Natural killer cell (primary cell): ENCODE results near the gene RIPOR2. TPM values are rescaled to one million over a fixed set of nuclear protein-coding genes. Genes with fewer than 3 reads are reported as not detected.

Experiments
- ATAC-seq, 3 donors: fragments of 150-1000 bp in 2 of 3; fragments of 200-7000 bp in 1 of 3; cut with Tn5 transposase; 1 replicate in 1 of 3; 2 replicates in 2 of 3; pipeline ENCODE4 v1.10.0; 2021; ENCODE audit warnings: mild to moderate bottlenecking in 2 of 3, moderate library complexity in 2 of 3
- DNase-seq, 2 donors: peaks; one replicate each; pipeline versions ENCODE4 v3.0.0 to v3.0.0-alpha.2; 2013 to 2021; ENCODE audit warnings: mixed read lengths in 1 of 2
- H3K27ac ChIP-seq: one replicate; pipeline ENCODE4 v1.5.1; 2013; ENCODE audit warnings: mild to moderate bottlenecking, low read length
- H3K27me3 ChIP-seq: one replicate; pipeline ENCODE4 v1.6.1; 2013; ENCODE audit warnings: low read length; ENCODE audit not compliant: control insufficient read depth, insufficient read depth
- H3K36me3 ChIP-seq: one replicate; pipeline ENCODE4 v1.6.1; 2013; ENCODE audit warnings: low read length; ENCODE audit not compliant: control insufficient read depth, insufficient read depth
- H3K4me1 ChIP-seq: one replicate; pipeline ENCODE4 v1.6.1; 2013; ENCODE audit warnings: low read length; ENCODE audit not compliant: control insufficient read depth, insufficient read depth
- H3K4me3 ChIP-seq: one replicate; pipeline ENCODE4 v1.5.1; 2013; ENCODE audit warnings: low read length
- H3K9me3 ChIP-seq: one replicate; pipeline ENCODE4 v1.6.1; 2013; ENCODE audit warnings: low read length; ENCODE audit not compliant: control insufficient read depth, insufficient read depth
- H3K27ac Mint-ChIP-seq, 2 donors: one replicate each; pipeline ENCODE4 v1.8.0; 2022; ENCODE audit warnings: mild to moderate bottlenecking in 2 of 2, mixed read lengths in 2 of 2, moderate library complexity in 1 of 2
- H3K27me3 Mint-ChIP-seq, 2 donors: one replicate each; pipeline ENCODE4 v1.8.0; 2022; ENCODE audit warnings: low read depth in 2 of 2, mixed read lengths in 2 of 2
- H3K36me3 Mint-ChIP-seq: one replicate; pipeline ENCODE4 v1.8.0; 2022; ENCODE audit warnings: mixed read lengths
- H3K4me1 Mint-ChIP-seq, 2 donors: one replicate each; pipeline ENCODE4 v1.8.0; 2022; ENCODE audit warnings: mixed read lengths in 2 of 2
- H3K4me3 Mint-ChIP-seq: one replicate; pipeline ENCODE4 v1.8.0; 2022; ENCODE audit warnings: mild to moderate bottlenecking, moderate library complexity, mixed read lengths
- H3K9me3 Mint-ChIP-seq, 2 donors: one replicate each; pipeline ENCODE4 v1.8.0; 2022; ENCODE audit warnings: mixed read lengths in 2 of 2
- WGBS: methylation state at CpG from one replicate; pipeline ENCODE4 v1.1.7; 2013; ENCODE audit warnings: missing lambda C conversion rate; ENCODE audit not compliant: insufficient coverage; 5-methylcytosine and 5-hydroxymethylcytosine counted together
- intact Hi-C: fragments of 100-400 bp; cut with micrococcal nuclease; formaldehyde crosslinking; loops from one replicate; pipeline ENCODE4 v1.14.2; 2022
- total RNA-seq, 4 donors: library from RNA; stranded (reverse); fragments of 120-200 nt in 1 of 4; gene quantifications; one replicate each; pipeline versions ENCODE4 v1.2.3 to v1.2.4, GENCODE V29; 2013 to 2022
- TF ChIP-seq, protein P1 (sequence below): fragments of 200-600 bp; IDR thresholded peaks from one replicate; pipeline ENCODE4 v1.8.0; 2022; ENCODE audit warnings: antibody characterized with exemption

The RIPOR2 gene
- total RNA-seq, 3 donors from 2014 or later (not counting 1 experiment from before 2014, with no cell fraction given): 234 to 312 (median 299) TPM

DNA sequence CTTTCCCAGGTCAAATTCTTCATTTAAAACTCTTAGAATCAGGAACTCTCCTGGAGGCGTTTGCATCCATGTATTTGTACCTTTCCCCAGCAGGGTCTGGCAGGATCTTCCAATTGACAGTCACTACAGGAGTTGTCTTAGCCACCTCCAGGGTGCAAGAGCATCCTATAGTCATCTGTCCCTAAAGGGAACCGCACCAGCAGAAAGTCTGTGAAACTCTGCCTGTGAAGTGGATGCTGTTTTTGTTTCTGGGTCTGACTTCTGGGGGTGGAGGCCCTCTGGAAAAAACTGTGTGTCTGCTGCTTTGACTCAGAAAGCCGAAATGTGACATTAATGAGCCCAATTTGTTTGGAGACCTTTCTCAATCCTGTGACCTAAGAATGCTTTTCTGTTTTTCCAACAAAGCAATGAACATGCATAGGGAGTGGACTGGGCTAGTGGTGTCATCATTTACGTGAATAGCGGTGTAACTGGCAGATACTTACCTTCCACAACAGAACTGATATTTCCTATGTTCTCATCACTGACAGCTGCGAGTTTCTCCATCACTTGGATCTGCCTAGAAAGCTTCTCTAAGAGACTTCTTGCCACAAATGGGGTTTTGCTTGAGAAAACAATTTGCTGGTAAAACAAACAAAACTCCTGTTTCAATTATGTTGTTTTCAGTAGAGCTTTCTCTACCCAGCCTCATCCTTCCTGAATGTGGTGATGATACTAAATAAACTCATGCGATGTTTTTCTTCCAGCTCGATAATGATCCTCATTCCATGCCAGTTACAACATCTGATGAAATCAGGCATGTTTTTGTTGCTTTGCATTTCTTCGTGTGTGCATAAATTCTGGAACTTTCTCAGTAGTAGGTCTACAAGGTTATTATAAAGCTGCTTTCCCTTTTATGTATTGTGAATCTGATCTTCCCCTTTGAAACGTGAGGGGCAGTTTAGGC is 103.7 kb downstream of the RIPOR2 start:
- no peak overlapping the region for H3K4me3 Mint-ChIP-seq
- ATAC-seq: no peak
- TF ChIP-seq, protein P1, sequence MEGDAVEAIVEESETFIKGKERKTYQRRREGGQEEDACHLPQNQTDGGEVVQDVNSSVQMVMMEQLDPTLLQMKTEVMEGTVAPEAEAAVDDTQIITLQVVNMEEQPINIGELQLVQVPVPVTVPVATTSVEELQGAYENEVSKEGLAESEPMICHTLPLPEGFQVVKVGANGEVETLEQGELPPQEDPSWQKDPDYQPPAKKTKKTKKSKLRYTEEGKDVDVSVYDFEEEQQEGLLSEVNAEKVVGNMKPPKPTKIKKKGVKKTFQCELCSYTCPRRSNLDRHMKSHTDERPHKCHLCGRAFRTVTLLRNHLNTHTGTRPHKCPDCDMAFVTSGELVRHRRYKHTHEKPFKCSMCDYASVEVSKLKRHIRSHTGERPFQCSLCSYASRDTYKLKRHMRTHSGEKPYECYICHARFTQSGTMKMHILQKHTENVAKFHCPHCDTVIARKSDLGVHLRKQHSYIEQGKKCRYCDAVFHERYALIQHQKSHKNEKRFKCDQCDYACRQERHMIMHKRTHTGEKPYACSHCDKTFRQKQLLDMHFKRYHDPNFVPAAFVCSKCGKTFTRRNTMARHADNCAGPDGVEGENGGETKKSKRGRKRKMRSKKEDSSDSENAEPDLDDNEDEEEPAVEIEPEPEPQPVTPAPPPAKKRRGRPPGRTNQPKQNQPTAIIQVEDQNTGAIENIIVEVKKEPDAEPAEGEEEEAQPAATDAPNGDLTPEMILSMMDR: no peak
- no peak overlapping the region for H3K4me3 ChIP-seq
- intact Hi-C loops: no loop called here
- peak overlapping the region; percentile 84 to 87 for H3K27ac Mint-ChIP-seq
- H3K9me3 ChIP-seq: no peaks in the 10 kb centered on the region
- WGBS: 95% methylated on average over 10 of the region's 10 CpGs
- no peaks in the 10 kb centered on the region for H3K4me1 ChIP-seq
- no peak overlapping the region for H3K27ac ChIP-seq
- peaks cover 34 to 52% of the 10 kb centered on the region in 2 donors for H3K4me1 Mint-ChIP-seq
- peaks cover 88% of the 10 kb centered on the region for H3K36me3 ChIP-seq
- H3K27me3 Mint-ChIP-seq: no peaks in the 10 kb centered on the region
- no peak for DNase-seq
- no peaks in the 10 kb centered on the region for H3K9me3 Mint-ChIP-seq
- peaks cover 47% of the 10 kb centered on the region for H3K36me3 Mint-ChIP-seq
- H3K27me3 ChIP-seq: no peaks in the 10 kb centered on the region

DNA sequence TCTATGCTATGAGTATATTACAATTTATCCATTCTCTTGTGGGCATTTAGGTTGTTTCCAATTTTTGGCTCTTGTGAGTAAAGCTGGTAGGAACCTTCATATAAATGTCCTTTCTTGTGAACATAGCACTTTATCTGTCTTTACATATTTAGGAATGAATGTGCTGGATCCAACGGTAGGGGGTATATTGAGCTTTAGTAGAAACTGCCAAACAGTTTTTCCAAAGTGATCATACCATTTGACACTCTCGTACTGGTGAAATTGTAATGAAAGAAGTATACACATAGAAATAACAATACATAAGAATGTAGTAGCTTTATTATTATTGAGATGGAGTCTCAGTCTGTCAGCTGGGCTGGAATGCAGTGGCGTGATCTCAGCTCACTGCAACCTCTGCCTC is 106.1 kb downstream of the RIPOR2 start:
- Mint-ChIP-seq H3K27ac (peak overlapping the region in 1 of 2 donors; percentile 49), H3K9me3 (no peaks in the 10 kb centered on the region), H3K36me3 (peaks cover 40% of the 10 kb centered on the region), H3K4me1 (peaks cover 31 to 38% of the 10 kb centered on the region in 2 donors), H3K4me3 (no peak overlapping the region), H3K27me3 (no peaks in the 10 kb centered on the region)
- Histone ChIP-seq H3K9me3 (no peaks in the 10 kb centered on the region), H3K4me3 (no peak overlapping the region), H3K4me1 (no peaks in the 10 kb centered on the region), H3K27ac (no peak overlapping the region), H3K36me3 (peaks cover 97% of the 10 kb centered on the region), H3K27me3 (no peaks in the 10 kb centered on the region)
- DNase-seq (no peak), ATAC-seq (no peak)
- WGBS: 100% methylated on average over 1 of the region's 3 CpGs
- TF ChIP-seq, protein P1: no peak
- intact Hi-C loops: no loop called here

DNA sequence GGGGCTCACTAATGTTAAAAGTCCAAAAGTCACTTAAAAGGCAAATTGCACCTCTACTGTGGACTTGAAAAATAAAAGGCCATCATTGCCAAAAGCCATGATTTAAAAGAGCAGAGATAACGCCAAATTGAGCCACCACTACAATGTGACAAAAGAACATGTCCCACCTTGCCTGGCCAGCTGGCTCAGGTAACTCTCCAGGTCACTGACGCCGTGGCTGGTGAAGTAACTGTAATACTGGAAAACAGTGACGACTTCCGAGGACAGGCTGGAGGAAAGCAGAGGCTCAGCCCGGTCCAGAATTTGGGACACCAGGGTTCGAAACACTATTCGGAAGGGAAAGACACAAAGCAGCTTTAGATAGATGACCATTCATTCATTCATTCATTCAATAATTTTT is 107.8 kb downstream of the RIPOR2 start:
- H3K27me3 ChIP-seq: no peaks in the 10 kb centered on the region
- ATAC-seq (no peak), DNase-seq (no peak)
- Mint-ChIP-seq H3K36me3 (peaks cover 26% of the 10 kb centered on the region), H3K9me3 (no peaks in the 10 kb centered on the region), H3K27me3 (no peaks in the 10 kb centered on the region), H3K4me1 (peaks cover 24 to 32% of the 10 kb centered on the region in 2 donors), H3K27ac (peak overlapping the region; percentile 51 to 78), H3K4me3 (no peak overlapping the region)
- peaks cover 96% of the 10 kb centered on the region for H3K36me3 ChIP-seq
- H3K4me1 ChIP-seq: no peaks in the 10 kb centered on the region
- intact Hi-C loops: no loop called here
- no peak overlapping the region for H3K27ac ChIP-seq
- no peaks in the 10 kb centered on the region for H3K9me3 ChIP-seq
- TF ChIP-seq, protein P1: no peak
- no peak overlapping the region for H3K4me3 ChIP-seq
- 94% methylated on average over 7 of the region's 8 CpGs for WGBS
